ENCODE data around the gene CNTN5.

CNTN5 gene

GRCh38 chr11:99020352-99021225 is at the start of gene CNTN5:
Gene CNTN5, plus strand, starts transcription at chr11:99020949.
- Histone ChIP-seq H3K9me3 (ENCODE audit: severe bottlenecking) (no peaks in the 10 kb centered on the region), H3K4me1 (ENCODE audit: insufficient read depth, poor library complexity, severe bottlenecking) (no peaks in the 10 kb centered on the region), H3K27ac (ENCODE audit: poor library complexity, severe bottlenecking) (no peak within 1 kb of the TSS), H3K4me3 (ENCODE audit: severe bottlenecking) (peak within 1 kb of the TSS; percentile 13), H3K36me3 (ENCODE audit: low read depth) (no peaks in the 10 kb centered on the region), H3K27me3 (ENCODE audit: insufficient read depth, poor library complexity, severe bottlenecking) (peaks cover 80% of the 10 kb centered on the region)
- DNase-seq (ENCODE audit: low spot score) (peak; percentile 43), ATAC-seq (ENCODE audit: low read depth) (peak; percentile 74)
- TF ChIP-seq CTCF (IDR thresholded peaks at IDR 0.05; ENCODE audit: poor library complexity, severe bottlenecking), result no peak

GRCh38 chr11:98979205-98979604 is 41.5 kb upstream of the CNTN5 start:
- Histone ChIP-seq H3K36me3 (ENCODE audit: low read depth) (no peaks in the 10 kb centered on the region), H3K4me1 (ENCODE audit: insufficient read depth, poor library complexity, severe bottlenecking) (no peaks in the 10 kb centered on the region), H3K9me3 (ENCODE audit: severe bottlenecking) (no peaks in the 10 kb centered on the region), H3K27me3 (ENCODE audit: insufficient read depth, poor library complexity, severe bottlenecking) (no peaks in the 10 kb centered on the region), H3K4me3 (ENCODE audit: severe bottlenecking) (no peak overlapping the region), H3K27ac (ENCODE audit: poor library complexity, severe bottlenecking) (no peak overlapping the region)
- ATAC-seq (ENCODE audit: low read depth), result no peak
- DNase-seq (ENCODE audit: low spot score), result no peak
- TF ChIP-seq CTCF (IDR thresholded peaks at IDR 0.05; ENCODE audit: poor library complexity, severe bottlenecking), result no peak

- Histone ChIP-seq H3K36me3 (ENCODE audit: low read depth) (no peaks in the 10 kb centered on the region), H3K4me3 (ENCODE audit: severe bottlenecking) (no peak overlapping the region), H3K4me1 (ENCODE audit: insufficient read depth, poor library complexity, severe bottlenecking) (no peaks in the 10 kb centered on the region), H3K9me3 (ENCODE audit: severe bottlenecking) (no peaks in the 10 kb centered on the region), H3K27ac (ENCODE audit: poor library complexity, severe bottlenecking) (no peak overlapping the region), H3K27me3 (ENCODE audit: insufficient read depth, poor library complexity, severe bottlenecking) (peaks cover 44% of the 10 kb centered on the region)
- no peak for DNase-seq (ENCODE audit: low spot score)
- no peak for ATAC-seq (ENCODE audit: low read depth)
- TF ChIP-seq CTCF (IDR thresholded peaks at IDR 0.05; ENCODE audit: poor library complexity, severe bottlenecking), result peak; percentile 93
Observed at GRCh38 chr11:99015634-99016454, 4.9 kb upstream of the CNTN5 start.

- no peaks in the 10 kb centered on the region for H3K9me3 ChIP-seq (ENCODE audit: severe bottlenecking)
- no peaks in the 10 kb centered on the region for H3K4me1 ChIP-seq (ENCODE audit: insufficient read depth, poor library complexity, severe bottlenecking)
- H3K27ac ChIP-seq (ENCODE audit: poor library complexity, severe bottlenecking), result no peak overlapping the region
- no peak for TF ChIP-seq CTCF (IDR thresholded peaks at IDR 0.05; ENCODE audit: poor library complexity, severe bottlenecking)
- no peak overlapping the region for H3K4me3 ChIP-seq (ENCODE audit: severe bottlenecking)
- ATAC-seq (ENCODE audit: low read depth) (no peak), DNase-seq (ENCODE audit: low spot score) (no peak)
- H3K27me3 ChIP-seq (ENCODE audit: insufficient read depth, poor library complexity, severe bottlenecking), result peaks cover 77% of the 10 kb centered on the region
- no peaks in the 10 kb centered on the region for H3K36me3 ChIP-seq (ENCODE audit: low read depth)
Observed at GRCh38 chr11:99019696-99020095, 1.1 kb upstream of the CNTN5 start.
